Hepatocyte (in vitro differentiated cells): Measurements from ENCODE around the gene MBL2.

ENCODE experiments used
- EZH2 ChIP-seq: fragments of 200-600 bp; sonication (generic); IDR thresholded peaks from 2 replicates; pipeline ENCODE4 v1.6.1; 2016; ENCODE audit warnings: antibody characterized with exemption, mild to moderate bottlenecking, borderline replicate concordance
- TF ChIP-seq, protein P1 (sequence below): fragments of 200-600 bp; sonication (generic); IDR thresholded peaks from 2 replicates; pipeline ENCODE4 v1.5.1; 2016; ENCODE audit warnings: antibody characterized with exemption, mild to moderate bottlenecking; ENCODE audit not compliant: poor library complexity

DNA sequence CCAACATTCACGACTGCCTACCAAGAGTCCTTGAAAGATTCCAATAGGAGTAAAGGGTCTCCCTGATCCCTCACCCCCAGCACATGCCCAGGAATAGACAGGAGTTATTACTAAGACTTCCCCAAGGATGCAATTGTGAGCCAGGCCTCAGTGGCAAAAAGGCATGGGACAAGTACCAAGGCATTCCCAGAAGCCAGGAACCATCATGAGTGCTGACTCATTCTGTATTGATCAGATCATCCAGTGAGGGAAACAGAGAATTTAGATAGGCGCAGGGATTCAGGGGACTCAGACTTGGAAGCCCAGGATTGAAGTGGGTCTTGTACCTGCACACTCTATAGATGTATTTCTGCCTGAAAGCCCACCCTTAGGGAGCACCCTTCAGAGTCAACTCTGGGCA lies 21.2 kb downstream of the MBL2 start:
- TF ChIP-seq, protein P1, sequence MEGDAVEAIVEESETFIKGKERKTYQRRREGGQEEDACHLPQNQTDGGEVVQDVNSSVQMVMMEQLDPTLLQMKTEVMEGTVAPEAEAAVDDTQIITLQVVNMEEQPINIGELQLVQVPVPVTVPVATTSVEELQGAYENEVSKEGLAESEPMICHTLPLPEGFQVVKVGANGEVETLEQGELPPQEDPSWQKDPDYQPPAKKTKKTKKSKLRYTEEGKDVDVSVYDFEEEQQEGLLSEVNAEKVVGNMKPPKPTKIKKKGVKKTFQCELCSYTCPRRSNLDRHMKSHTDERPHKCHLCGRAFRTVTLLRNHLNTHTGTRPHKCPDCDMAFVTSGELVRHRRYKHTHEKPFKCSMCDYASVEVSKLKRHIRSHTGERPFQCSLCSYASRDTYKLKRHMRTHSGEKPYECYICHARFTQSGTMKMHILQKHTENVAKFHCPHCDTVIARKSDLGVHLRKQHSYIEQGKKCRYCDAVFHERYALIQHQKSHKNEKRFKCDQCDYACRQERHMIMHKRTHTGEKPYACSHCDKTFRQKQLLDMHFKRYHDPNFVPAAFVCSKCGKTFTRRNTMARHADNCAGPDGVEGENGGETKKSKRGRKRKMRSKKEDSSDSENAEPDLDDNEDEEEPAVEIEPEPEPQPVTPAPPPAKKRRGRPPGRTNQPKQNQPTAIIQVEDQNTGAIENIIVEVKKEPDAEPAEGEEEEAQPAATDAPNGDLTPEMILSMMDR = no peak
- TF ChIP-seq EZH2 = no peak
